ENCODE measurements around the gene MICU1. TPM values are rescaled to one million over a fixed set of nuclear protein-coding genes. Genes with fewer than 3 reads are reported as not detected.
"Not testable (repeated sequence)": the region's sequence is repeated elsewhere in the genome, so short reads cannot be mapped to it uniquely, and the experiment has no call there.

The MICU1 gene
- total and polyA plus RNA-seq, 12 donors, result 34.2 to 54.1 (median 44.3) TPM

GRCh38 chr10:72349438-72349837, 276.4 kb downstream of the MICU1 start:
- Histone ChIP-seq H3K4me1 (peaks cover 12 to 35% (median 30%) of the 10 kb centered on the region in 9 donors), H3K36me3 (peaks cover 0 to 71% (median 9%) of the 10 kb centered on the region in 9 donors), H3K27ac (no peak overlapping the region), H3K9me3 (no peaks in the 10 kb centered on the region), H3K4me3 (no peak overlapping the region), H3K27me3 (no peaks in the 10 kb centered on the region)
- intact Hi-C loops (cut with DNase I), result loop anchor here in 3 of 10 donors (10.0 kb wide), 3 partner anchors 215 to 455 kb away; no protein-coding TSS in a partner anchor
- ATAC-seq, result no peak
- no peak for TF ChIP-seq CTCF (IDR thresholded peaks at IDR 0.05)
- no peak for DNase-seq
- WGBS, 2 donors, result 88 to 89% methylated on average over 2 of the region's 2 CpGs

GRCh38 chr10:72348282-72348681, 277.6 kb downstream of the MICU1 start:
- H3K9me3 ChIP-seq, result no peaks in the 10 kb centered on the region
- no peak overlapping the region for H3K4me3 ChIP-seq
- intact Hi-C loops (cut with DNase I), result loop anchor here in 3 of 10 donors (10.0 kb wide), 3 partner anchors 213 to 453 kb away; no protein-coding TSS in a partner anchor
- peaks cover 0 to 83% (median 14%) of the 10 kb centered on the region in 9 donors for H3K36me3 ChIP-seq
- H3K27ac ChIP-seq, result no peak overlapping the region
- 92% methylated on average over 7 of the region's 7 CpGs for WGBS, 2 donors
- no peak for TF ChIP-seq CTCF (IDR thresholded peaks at IDR 0.05)
- ATAC-seq (no peak), DNase-seq (no peak)
- peaks cover 9 to 29% (median 26%) of the 10 kb centered on the region in 9 donors for H3K4me1 ChIP-seq
- H3K27me3 ChIP-seq, result no peaks in the 10 kb centered on the region

GRCh38 chr10:72346117-72346516, 279.8 kb downstream of the MICU1 start:
- H3K4me3 ChIP-seq, ATAC-seq, H3K27me3 ChIP-seq, H3K27ac ChIP-seq, DNase-seq, H3K4me1 ChIP-seq, H3K9me3 ChIP-seq: not testable (repeated sequence)
- peaks cover 0 to 91% (median 29%) of the 10 kb centered on the region in 9 donors for H3K36me3 ChIP-seq
- intact Hi-C loops (cut with DNase I), result loop anchor here in 3 of 10 donors (10.0 kb wide), 3 partner anchors 211 to 451 kb away; no protein-coding TSS in a partner anchor
- 96 to 97% methylated on average over 7 of the region's 7 CpGs for WGBS, 2 donors

- DNase-seq, result no peak
- Histone ChIP-seq H3K36me3 (peaks cover 3 to 91% (median 30%) of the 10 kb centered on the region in 9 donors), H3K4me3 (no peak overlapping the region)
Observed at GRCh38 chr10:72344932-72345331, 280.9 kb downstream of the MICU1 start.

More at GRCh38 chr10:72344932-72345331, 280.9 kb downstream of the MICU1 start:
- no peak for TF ChIP-seq CTCF (IDR thresholded peaks at IDR 0.05)
- Histone ChIP-seq H3K9me3 (no peaks in the 10 kb centered on the region), H3K27ac (no peak overlapping the region), H3K27me3 (no peaks in the 10 kb centered on the region), H3K4me1 (peaks cover 0 to 13% (median 5%) of the 10 kb centered on the region in 9 donors)
- intact Hi-C loops (cut with DNase I), result loop anchor here in 3 of 10 donors (10.0 kb wide), 3 partner anchors 210 to 450 kb away; no protein-coding TSS in a partner anchor
- 89 to 93% methylated on average over 11 of the region's 11 CpGs for WGBS, 2 donors
- ATAC-seq, result no peak

Measured in heart right ventricle (tissue), 16 donors.